ENCODE measurements around the gene ELMOD1.

The ELMOD1 gene

DNA sequence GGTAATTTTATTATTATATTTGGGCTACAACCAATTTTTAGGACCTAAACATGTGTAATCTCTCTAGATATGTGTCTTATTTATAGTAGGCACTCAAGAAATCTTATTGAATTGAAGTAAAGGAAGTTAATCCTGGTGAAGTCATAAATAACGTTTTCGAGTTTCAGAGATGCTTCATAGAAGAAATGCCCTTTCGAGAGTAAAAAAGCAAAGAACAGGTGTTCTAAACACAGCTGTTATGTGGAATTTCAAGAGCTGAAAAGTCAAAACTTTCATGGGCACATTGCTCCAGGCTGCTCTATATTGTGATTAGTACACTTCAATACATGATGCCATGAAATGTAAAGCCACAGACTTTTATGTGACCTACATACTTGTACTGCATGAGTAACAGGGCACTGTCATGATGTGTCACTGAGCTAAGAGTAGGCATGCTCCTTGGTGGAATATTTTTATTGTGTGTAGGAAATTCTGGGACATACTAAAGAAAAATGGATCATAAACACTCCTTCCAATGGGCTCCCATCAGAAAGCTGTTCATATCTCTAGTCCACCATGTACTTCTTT, 7.2 kb upstream of the ELMOD1 start:
- DNase-seq (ENCODE audit: low read depth), result no peak

- no peak for DNase-seq (ENCODE audit: low read depth)
These were observed 3.5 kb upstream of the ELMOD1 start for GRCh38 chr11:107587306-107587979.

DNA sequence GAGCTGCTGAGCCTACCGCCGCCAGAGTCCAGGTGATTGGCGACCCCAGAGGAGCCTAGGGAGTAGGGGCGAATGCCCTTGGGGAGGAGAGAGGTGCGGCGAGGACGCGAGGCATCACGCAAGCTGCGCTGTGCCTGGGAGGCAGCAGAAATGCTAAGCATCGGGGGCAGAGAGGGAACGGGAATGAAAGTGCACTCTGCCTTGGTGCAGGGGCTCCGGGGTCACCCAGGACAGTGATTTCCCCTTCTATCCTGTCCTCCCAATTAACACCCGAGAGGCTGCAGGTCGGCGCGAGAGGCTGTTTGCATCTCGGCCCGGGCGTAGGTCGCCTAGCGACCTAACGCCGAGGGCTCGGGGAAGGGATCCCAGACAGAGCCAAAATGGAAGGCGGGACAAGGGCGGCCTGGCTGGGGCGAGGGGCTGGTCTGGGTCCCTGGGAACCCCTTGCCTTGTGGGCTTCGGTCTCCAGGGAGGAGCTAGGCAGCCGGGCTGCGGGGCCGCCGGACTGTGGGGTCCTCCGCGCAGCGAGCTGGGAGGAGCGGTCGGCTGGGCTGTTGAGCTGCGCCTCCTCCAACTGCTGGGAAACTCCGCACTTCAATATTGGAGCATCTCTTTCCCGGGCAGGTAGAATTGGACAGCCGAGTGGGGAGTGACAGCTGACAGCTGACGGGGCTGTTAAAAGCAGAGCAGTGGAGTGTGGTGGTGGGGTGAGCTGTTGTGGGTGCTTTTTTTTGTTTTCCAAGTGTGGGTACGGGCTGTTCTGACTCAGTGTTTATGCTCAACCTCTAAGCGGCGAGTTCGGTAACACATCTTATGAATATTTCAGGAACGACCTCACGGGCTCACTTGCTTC, 657 bp downstream of the ELMOD1 start:
- DNase-seq (ENCODE audit: low read depth), result peak; percentile 13

GRCh38 chr11:107592231-107592590, 1.3 kb downstream of the ELMOD1 start:
- no peak for DNase-seq (ENCODE audit: low read depth)

- no peak for DNase-seq (ENCODE audit: low read depth)
These were observed 1.9 kb downstream of the ELMOD1 start for GRCh38 chr11:107592813-107593212.

DNA sequence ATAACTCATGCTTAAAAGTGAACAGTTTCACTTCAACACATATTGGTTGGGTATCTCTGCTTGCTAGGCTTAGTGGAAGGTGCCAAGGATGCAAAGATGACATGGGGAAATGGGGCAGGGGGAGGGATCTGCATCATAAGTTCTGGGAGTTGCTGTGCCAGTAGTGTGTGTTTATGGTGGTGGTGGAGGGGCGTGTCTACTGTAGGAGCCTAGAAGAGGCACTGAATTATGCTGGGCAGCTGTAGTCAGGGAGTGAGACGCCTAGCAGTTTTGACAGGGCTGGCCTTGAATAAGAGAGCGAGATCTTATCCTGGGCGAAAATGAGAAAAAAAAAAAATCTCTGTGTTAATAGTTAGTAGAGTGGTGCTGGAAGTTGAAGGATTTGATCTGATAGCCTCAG, 3.0 kb downstream of the ELMOD1 start:
- no peak for DNase-seq (ENCODE audit: low read depth)

GRCh38 chr11:107594736-107595135, 3.8 kb downstream of the ELMOD1 start:
- no peak for DNase-seq (ENCODE audit: low read depth)

GRCh38 chr11:107598225-107599139, 7.5 kb downstream of the ELMOD1 start:
- DNase-seq (ENCODE audit: low read depth), result no peak

DNA sequence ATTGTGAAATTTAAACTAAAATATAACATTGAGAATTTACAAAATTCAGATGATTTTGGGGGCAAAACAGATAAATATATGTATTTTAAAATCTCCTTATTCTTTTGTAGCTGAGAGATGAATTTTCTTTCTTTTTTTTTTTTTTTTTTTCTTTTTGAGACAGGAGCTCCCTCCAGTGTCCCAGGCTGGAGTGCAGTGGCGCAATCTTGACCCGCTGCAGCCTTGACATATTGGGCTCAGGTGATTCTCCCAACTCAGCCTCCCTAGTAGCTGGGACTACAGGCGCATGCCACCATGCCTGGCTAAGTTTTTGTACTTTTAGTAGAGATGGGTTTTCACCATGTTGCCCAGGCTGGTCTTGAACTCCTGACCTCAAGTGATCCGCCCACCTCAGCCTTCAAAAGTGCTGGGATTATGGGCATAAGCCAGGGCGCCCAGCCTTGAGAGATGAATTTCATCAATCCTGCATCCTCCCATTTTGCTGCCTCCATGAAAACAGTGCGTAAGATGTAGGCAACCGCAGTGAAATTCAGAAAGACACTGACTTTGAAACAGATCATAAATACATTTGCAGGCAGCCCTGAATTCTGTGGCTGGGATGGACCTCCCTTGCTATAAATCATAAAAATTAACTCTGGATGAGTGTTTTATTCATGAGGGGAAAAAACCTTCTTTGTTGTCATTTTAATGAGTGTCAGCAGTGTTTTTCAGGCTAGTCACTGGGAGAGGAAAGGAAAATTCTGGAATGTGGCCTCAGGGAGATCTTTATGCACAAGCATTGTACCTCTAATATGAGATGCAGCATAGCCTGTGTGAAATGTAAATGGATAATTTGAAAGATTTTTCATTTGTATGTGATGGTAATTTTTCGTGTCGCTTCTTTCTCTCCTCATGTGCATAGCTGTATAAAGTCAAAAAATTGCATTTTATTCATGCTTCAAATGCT, 14.4 kb downstream of the ELMOD1 start:
- DNase-seq (ENCODE audit: low read depth), result no peak

- no peak for DNase-seq (ENCODE audit: low read depth)
These were observed 15.2 kb downstream of the ELMOD1 start for GRCh38 chr11:107606141-107606540.

DNA sequence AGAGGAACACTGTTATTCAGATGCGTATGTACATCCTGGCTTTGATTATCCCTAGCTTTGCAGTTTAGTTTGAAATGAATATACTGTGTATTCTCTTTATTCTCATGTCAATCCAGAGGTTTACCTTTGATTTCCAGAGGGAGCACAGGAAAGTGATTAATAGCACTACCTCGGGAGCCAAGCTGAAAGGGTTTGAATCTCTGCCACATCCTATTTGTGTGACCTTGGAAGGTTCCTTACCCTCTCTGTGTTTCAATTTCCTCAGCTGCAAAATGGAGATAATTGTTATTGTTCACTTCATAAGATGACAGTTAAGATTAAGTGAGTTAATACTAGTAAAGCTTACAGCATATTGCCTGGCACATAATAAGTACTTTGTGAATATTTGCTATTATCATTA, 17.9 kb downstream of the ELMOD1 start:
- DNase-seq (ENCODE audit: low read depth), result no peak

DNA sequence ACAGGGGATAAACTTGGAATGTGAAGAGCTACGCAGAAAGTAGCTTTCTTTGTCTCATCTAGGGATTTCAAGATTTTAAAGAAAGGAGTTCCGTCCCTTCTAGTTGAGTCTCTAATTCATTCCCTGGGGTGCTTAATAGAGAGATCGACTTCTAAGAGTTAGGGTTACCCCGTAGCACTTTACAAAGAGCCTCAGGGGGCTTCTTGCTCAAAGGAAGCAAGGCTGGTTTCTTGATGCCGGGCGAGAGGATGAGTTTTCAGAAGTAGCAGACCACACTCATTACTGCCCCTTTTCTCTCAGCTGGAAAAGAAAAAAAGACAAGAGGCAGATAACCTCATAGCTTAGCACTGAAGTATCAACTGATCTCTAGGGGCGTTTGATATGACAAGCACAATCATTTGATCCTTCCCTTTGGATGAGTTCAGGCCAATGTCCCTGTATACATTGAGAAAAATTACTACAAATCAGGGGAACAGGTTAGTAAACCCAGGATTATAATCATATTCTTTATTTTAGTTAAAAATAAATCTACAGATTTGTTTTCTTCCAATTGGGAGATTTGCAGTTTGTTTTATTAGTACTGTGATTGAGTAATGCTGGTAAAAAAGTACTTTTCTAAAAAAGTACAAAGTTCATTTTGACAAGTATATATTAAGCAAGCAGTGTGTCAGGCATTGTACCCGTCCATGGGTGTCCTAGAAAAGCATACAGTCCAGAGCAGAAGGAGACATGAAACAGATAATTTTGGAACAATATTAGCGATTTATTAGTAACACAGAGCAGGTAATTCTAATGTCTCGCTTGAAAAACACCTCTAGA, 18.7 kb downstream of the ELMOD1 start:
- no peak for DNase-seq (ENCODE audit: low read depth)

GRCh38 chr11:107612445-107612844, 21.5 kb downstream of the ELMOD1 start:
- DNase-seq (ENCODE audit: low read depth), result no peak

GRCh38 chr11:107619926-107620325, 29.0 kb downstream of the ELMOD1 start:
- DNase-seq (ENCODE audit: low read depth), result no peak

GRCh38 chr11:107621081-107621480, 30.1 kb downstream of the ELMOD1 start:
- DNase-seq (ENCODE audit: low read depth), result no peak

DNA sequence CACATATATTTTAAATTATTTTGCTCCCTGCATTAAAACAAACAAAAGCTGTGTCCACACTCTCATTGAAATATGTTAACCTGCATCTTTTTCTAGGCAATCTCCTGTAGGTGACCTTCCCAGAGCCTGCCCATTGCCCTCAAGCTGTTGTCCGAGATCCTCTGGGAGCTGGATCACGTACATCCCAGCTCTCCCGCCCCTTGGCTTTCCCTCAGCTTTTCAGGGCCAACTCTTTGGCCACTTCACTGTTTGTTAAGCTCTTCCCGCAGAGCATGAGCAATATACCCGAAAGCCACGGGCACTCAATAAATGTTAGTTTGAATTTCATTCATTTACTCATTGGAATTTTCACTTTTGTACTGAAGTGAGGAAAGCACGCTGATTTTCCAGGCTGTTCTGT, 32.2 kb downstream of the ELMOD1 start:
- no peak for DNase-seq (ENCODE audit: low read depth)

DNA sequence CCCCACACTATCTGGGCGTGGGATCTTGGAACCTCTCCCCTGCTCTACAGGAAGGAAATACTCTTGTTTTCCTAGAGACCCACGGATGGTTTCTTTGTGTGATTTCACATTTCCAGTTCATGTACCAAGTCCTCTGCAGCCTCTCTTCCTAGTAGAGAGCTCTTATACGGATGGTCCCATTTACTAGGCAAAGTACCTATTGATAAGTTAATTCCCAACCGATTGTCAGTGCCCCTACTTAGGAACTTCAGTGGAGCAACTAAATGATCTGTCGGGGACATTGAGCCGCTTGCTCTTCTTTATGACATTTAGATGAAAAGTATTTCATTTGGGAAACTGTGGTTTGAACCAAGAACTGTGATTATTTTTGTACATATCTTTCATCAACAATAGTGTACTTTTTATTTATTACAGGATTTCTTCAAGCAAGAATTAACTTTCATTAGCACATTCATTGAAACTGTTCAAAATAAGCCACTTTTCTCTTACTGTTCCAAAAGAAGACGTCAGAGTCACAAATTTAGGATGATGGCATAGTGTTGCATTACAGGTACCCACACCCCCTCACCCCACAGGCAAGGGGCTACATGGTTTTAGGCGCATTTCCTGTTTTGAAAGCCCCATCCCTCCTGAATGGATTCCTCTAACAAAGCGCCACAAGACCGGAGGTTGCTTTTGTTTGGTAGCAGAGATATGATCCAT, 34.2 kb downstream of the ELMOD1 start:
- DNase-seq (ENCODE audit: low read depth), result no peak

GRCh38 chr11:107625685-107625989, 34.7 kb downstream of the ELMOD1 start:
- no peak for DNase-seq (ENCODE audit: low read depth)

- no peak for DNase-seq (ENCODE audit: low read depth)
These were observed 40.1 kb downstream of the ELMOD1 start for GRCh38 chr11:107631043-107631442.

GRCh38 chr11:107631931-107632330, 41.0 kb downstream of the ELMOD1 start:
- DNase-seq (ENCODE audit: low read depth), result no peak
